ENCODE results near the gene MRM2.
"Not testable (repeated sequence)": the region's sequence is repeated elsewhere in the genome, so short reads cannot be mapped to it uniquely, and the experiment has no call there.

MRM2 gene

GRCh38 chr7:2241580-2242540, at the start of gene MRM2, which contains the start of gene NUDT1:
Gene MRM2 (minus strand): TSS chr7:2242205. CDS start chr7:2242169, 36 bp downstream.
Gene NUDT1 (plus strand): TSS chr7:2242226. CDS start chr7:2244575, 2,349 bp downstream.
- peak; percentile 68 for DNase-seq

GRCh38 chr7:2290877-2291276, 48.9 kb upstream of the MRM2 start:
- DNase-seq, result no peak

DNA sequence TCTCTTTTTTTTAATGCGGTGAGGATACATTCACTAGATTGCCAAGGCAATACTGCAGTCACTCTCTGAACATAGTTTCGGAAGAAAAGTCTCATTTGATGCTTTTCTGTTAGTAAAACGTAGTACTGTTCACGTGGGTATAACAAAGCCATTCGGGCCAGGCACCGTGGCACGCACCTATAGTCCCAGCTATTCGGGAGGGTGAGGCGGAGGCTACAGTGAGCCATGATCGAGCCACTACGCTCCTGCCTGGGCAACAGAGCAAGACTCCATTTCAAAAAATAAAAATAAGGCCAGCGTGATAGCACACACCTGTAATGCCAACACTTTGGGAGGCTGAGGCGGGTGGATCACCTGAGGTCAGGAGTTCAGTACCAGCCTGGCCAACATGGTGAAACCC, 47.6 kb upstream of the MRM2 start:
- no peak for DNase-seq

- DNase-seq, result no peak
These were observed 47.1 kb upstream of the MRM2 start for GRCh38 chr7:2289111-2289586.

DNA sequence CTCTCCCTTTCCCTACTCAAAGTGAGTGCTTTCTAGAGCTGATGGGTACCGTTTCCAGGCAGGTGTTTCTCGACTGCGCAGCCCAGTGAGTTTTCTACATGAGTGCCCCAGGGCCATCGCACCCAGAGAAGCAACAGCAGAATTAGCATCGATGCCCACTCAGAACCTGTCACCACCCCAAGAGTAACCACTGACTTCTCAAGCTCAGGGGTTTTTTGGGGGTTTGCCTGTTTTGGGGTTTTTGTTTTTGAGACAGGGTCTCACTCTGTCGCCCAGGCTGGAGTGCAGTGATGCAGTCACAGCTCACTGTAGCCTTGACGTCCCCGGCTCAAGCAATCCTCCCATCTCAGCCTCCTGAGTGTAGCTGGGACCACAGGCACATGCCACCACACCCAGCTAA, 46.5 kb upstream of the MRM2 start:
- DNase-seq, result no peak

- no peak for DNase-seq
These were observed 45.7 kb upstream of the MRM2 start for GRCh38 chr7:2287745-2288144.

DNA sequence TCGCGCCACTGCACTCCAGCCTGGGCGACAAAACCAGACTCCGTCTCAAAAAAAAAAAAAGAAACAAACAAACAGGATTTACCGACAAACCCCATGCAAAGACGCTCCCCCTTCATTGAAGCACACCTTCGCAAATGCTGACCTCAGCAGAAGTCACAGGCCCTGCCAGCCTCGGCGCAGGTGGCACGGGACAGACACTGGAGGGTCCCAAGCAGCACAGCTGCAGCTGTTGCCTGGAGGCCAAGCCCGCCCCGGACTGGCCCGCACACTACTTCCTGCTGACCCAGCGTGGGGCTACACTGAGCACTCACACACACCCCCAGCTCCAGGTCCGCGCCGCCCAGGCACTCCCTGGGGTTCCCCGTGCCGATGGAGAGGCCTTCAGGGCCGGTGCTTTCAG, 41.1 kb upstream of the MRM2 start:
- no peak for DNase-seq

DNA sequence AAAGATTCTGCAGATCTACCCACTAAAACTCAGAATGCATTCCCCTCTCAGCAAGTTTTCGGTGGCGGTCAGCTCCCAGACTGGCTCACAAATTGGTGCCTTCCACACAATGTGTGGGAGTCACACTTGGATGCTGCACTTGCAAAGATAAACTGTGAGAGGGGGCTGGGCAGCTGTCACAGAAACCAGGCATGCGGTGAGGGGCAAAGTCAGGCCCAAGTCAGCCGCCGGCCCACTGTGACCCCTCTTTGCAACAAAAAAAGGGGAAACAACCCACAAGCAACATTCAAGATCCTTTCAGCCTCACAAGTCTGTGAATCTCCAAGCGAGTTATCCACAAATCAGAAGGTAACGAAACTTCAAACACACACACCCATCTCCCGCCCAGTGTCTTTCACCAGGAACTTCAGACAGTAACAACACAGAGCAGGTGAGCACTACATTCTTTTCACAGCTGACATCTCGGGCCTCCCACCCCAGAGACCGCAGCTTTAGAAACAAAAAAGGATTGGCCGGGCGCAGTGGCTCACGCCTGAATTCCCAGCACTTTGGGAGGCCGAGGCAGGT, 40.3 kb upstream of the MRM2 start:
- no peak for DNase-seq

DNA sequence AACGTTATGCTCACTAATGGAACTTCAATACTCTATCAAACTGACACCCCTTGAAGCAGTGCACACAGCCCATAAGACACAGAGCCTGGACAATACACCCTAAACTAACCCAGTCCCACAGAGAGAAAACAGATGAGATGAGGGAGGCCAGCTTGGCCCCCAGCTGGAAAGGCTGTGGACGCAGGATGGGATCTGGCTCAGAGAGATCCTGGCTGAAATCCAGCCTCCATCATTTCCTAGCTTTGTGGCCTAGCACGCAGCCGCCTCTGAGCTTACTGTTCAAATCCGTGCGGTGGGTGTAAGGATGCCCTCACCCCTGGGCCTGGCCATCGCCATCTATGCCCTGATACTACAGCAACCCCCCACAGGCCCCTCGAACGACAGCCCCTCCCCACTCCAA, 39.5 kb upstream of the MRM2 start:
- no peak for DNase-seq

GRCh38 chr7:2280424-2280823, 38.4 kb upstream of the MRM2 start:
- no peak for DNase-seq

- no peak for DNase-seq
These were observed 37.9 kb upstream of the MRM2 start for GRCh38 chr7:2279896-2280295.

DNA sequence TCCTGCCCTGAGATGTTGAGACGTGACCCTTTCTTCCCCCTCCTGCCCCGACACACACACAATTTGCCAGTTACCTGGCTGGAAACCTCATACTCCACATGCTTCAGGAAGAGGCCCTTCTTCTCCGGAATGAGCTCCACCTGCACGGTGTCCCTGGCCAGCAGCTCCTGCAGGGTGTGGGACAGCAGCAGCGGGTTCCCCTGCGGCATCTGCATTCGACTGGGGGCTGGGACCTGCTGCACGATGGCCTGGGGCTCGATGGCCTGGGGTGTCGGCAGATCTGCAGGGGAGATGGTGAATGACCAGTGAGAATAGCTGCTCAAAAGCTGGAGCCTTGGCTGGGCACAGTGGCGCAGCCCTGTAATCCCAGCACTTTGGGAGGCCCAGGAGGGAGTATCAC, 36.0 kb upstream of the MRM2 start:
- no peak for DNase-seq

GRCh38 chr7:2276107-2276506, 34.1 kb upstream of the MRM2 start:
- no peak for DNase-seq

- no peak for DNase-seq
These were observed 33.1 kb upstream of the MRM2 start for GRCh38 chr7:2275101-2275500.

DNA sequence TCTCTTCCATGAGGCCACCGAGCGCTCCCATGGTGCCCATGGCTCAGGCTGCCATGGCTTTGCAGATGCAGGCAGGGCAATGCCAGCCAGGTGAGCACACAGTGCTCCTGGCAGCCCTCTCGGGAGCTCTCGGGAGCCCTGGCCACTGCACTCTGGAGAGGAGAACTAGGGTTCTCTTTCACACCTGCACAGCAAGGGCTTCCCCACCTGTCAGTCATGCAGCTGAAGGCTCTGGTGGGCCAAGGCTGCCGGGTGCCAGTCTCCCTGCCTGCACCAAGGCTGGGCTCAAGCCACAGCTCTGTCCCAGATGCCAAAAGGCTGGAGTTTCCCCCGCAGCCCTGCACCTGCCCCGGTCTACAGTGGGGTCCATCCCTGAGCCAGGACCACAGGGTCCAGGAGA, 32.7 kb upstream of the MRM2 start:
- no peak for DNase-seq

GRCh38 chr7:2273866-2274265, 31.9 kb upstream of the MRM2 start:
- DNase-seq, result no peak

DNA sequence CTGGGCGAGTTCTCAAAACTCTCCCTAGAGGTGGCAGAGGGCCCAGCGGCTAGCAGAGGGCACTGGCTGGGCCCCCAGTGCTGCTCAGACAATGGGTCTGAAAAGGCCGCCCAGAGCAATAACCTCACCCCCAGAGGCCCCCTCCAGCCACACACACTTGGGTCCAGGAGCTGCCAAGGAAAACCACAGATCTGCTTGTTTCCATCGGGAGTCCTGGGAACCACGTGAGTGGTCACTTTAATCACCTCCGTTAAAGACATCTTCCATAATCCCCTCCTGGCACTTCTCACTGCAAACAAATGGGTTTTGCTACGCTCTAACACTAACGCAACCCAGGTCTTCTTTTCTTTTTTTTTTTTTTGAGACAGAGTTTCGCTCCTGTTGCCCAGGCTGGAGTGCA, 30.0 kb upstream of the MRM2 start:
- no peak for DNase-seq

DNA sequence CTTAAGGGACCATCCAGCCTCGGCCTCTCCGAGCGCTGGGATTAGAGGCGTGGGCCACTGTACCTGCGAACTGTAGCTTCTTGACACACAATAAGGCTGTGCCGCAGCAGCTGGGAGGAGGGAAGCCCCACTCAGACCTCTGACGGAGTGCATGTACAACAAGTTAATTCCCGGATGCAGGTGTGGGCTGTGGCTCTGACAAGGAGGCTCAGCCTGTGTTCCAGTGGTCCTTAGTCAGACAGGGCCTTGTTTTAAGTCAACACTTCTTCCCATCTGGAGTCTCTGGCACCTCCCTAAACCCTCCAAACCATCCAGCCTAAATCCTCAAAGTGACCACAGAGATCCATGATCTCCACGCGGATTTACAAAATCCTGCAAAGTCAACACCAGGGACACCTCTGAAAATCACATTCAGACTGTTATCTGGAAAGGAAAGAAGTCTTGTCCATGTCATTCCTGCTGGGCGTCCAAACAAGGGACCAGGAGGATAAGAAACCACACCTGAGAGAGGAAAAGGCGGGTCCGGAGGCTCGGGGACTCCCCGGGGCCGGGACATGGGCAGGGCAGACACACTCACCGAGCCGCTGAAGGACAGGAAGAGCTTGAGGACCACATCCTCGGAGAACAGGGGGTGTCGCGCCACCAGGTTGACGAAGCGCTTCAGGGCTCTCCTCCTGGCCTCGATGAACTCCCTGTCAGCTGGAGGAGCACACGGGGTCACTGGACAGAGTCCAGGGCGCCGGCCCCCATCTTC, 29.4 kb upstream of the MRM2 start:
- DNase-seq, result no peak

DNA sequence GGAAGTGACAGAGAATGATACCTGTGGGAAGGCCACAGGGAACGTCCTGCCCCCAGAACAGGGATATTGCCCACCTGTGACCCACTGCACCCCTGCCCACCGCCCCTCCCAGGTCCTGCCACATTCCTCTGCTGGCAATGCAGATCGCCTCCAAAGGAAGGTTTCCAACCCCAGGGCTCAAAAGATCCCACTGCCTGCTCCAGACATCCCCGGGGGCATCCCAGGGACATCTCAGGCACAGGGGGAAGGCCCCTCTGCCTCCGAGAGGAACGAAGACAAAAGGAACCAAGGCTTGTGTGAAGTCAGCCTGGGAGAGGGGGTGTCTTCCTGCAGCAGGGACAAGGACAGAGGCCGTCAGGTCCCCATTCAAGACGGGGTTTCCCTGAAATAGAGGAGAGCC, 28.5 kb upstream of the MRM2 start:
- DNase-seq, result no peak

GRCh38 chr7:2269991-2270460, 28.0 kb upstream of the MRM2 start:
- DNase-seq, result no peak

- not testable (repeated sequence) for DNase-seq
These were observed 27.3 kb upstream of the MRM2 start for GRCh38 chr7:2269089-2269990.

GRCh38 chr7:2266911-2267310, 24.9 kb upstream of the MRM2 start:
- DNase-seq, result no peak
